Body of pancreas (tissue), 4 donors: ENCODE measurements around the gene MT1B.

Experiments
- CTCF ChIP-seq, 7 experiments: fragments of 450-650 bp in 4 of 7; fragments of 200-600 bp in 3 of 7; sonication (generic) in 3 of 7; IDR thresholded peaks; one replicate each; pipeline ENCODE4 v1.5.1; 2016 to 2019; ENCODE audit warnings: antibody characterized with exemption in 7 of 7
- POLR2A ChIP-seq, 3 donors: fragments of 450-650 bp; IDR thresholded peaks; one replicate each; pipeline ENCODE4 v1.6.1; 2016; ENCODE audit warnings: antibody characterized with exemption in 3 of 3, mild to moderate bottlenecking in 2 of 3

- no peak for TF ChIP-seq CTCF (IDR thresholded peaks at IDR 0.05)
- TF ChIP-seq POLR2A (IDR thresholded peaks at IDR 0.05) = no peak
Measured at GRCh38 chr16:56649820-56650219, 1.9 kb upstream of the MT1B start.
